Loucy (cell line): ENCODE results near the gene GRPEL2.

Source experiments
- H2AFZ ChIP-seq: fragments of 200-600 bp; sonication (generic); 2 replicates; pipeline ENCODE4 v1.6.0; 2016; ENCODE audit warnings: antibody characterized with exemption, mild to moderate bottlenecking, low read length, moderate library complexity
- H3F3A ChIP-seq: fragments of 200-600 bp; 2 replicates; pipeline ENCODE4 v1.6.0; 2016; ENCODE audit warnings: antibody characterized with exemption, low read depth, mild to moderate bottlenecking
- H3K27me3 ChIP-seq: fragments of 200-600 bp; sonication (generic); 2 replicates; pipeline ENCODE4 v1.6.1; 2014; ENCODE audit warnings: low read length, mild to moderate bottlenecking; ENCODE audit not compliant: insufficient read depth, poor library complexity, severe bottlenecking
- H3K36me3 ChIP-seq: fragments of 200-600 bp; sonication (generic); 2 replicates; pipeline ENCODE4 v1.6.1; 2016; ENCODE audit warnings: low read length; ENCODE audit not compliant: insufficient read depth
- H3K4me1 ChIP-seq: fragments of 200-600 bp; sonication (generic); 2 replicates; pipeline ENCODE4 v1.5.1; 2014; ENCODE audit warnings: low read length, mild to moderate bottlenecking; ENCODE audit not compliant: insufficient read depth, poor library complexity, severe bottlenecking
- H3K4me2 ChIP-seq: fragments of 200-600 bp; sonication (generic); 2 replicates; pipeline ENCODE4 v1.6.0; 2014; ENCODE audit warnings: antibody characterized with exemption, low read length, low read depth, mild to moderate bottlenecking; ENCODE audit not compliant: poor library complexity, severe bottlenecking
- H3K4me3 ChIP-seq: fragments of 200-600 bp; sonication (generic); 2 replicates; pipeline ENCODE4 v1.5.1; 2014; ENCODE audit warnings: low read length, mild to moderate bottlenecking, mixed read lengths; ENCODE audit not compliant: poor library complexity, severe bottlenecking
- H3K79me2 ChIP-seq: fragments of 200-600 bp; sonication (generic); 2 replicates; pipeline ENCODE4 v1.6.1; 2014; ENCODE audit warnings: low read length; ENCODE audit not compliant: insufficient read depth
- H3K9ac ChIP-seq: fragments of 200-600 bp; sonication (generic); 2 replicates; pipeline ENCODE4 v1.6.0; 2014; ENCODE audit warnings: mild to moderate bottlenecking, low read depth, low read length, moderate library complexity; ENCODE audit not compliant: poor library complexity, severe bottlenecking
- H3K9me2 ChIP-seq: fragments of 200-600 bp; sonication (generic); replicated peaks from 2 replicates; pipeline ENCODE4 v1.6.1; 2016; ENCODE audit warnings: low read depth, low read length, mixed read lengths
- H3K9me3 ChIP-seq: fragments of 200-600 bp; sonication (generic); 2 replicates; pipeline ENCODE4 v1.6.1; 2014; ENCODE audit warnings: mild to moderate bottlenecking, antibody characterized with exemption, low read length, low read depth; ENCODE audit not compliant: insufficient read depth
- H4K20me1 ChIP-seq: fragments of 200-600 bp; sonication (generic); 2 replicates; pipeline ENCODE4 v1.6.0; 2014; ENCODE audit warnings: antibody characterized with exemption, low read length, mild to moderate bottlenecking; ENCODE audit not compliant: insufficient read depth, poor library complexity, severe bottlenecking
- CTCF ChIP-seq: fragments of 200-600 bp; sonication (generic); conservative IDR thresholded peaks from 2 replicates; pipeline ENCODE4 v1.5.1; 2014; ENCODE audit warnings: mild to moderate bottlenecking, antibody characterized with exemption, low read length
- EZH2phosphoT487 ChIP-seq: fragments of 200-600 bp; IDR thresholded peaks from 2 replicates; pipeline ENCODE4 v1.6.1; 2018; ENCODE audit warnings: antibody characterized with exemption, mild to moderate bottlenecking, moderate library complexity, borderline replicate concordance

Gene GRPEL2

GRCh38 chr5:149323210-149323609, 22.1 kb upstream of the GRPEL2 start:
- H3K79me2 ChIP-seq: no peaks in the 10 kb centered on the region

GRCh38 chr5:149323621-149324205, 21.6 kb upstream of the GRPEL2 start:
- no peaks in the 10 kb centered on the region for H4K20me1 ChIP-seq
- H3K79me2 ChIP-seq: no peaks in the 10 kb centered on the region
- H3K9ac ChIP-seq: no peak overlapping the region
- H3F3A ChIP-seq: no peaks in the 10 kb centered on the region
- H3K4me2 ChIP-seq: no peak overlapping the region
- no peak for TF ChIP-seq CTCF
- no peak for TF ChIP-seq EZH2phosphoT487
- H3K27me3 ChIP-seq: no peaks in the 10 kb centered on the region
- no peak overlapping the region for H2AFZ ChIP-seq
- no peaks in the 10 kb centered on the region for H3K36me3 ChIP-seq
- peaks cover 4% of the 10 kb centered on the region for H3K4me1 ChIP-seq
- H3K9me3 ChIP-seq: no peaks in the 10 kb centered on the region
- no peak overlapping the region for H3K4me3 ChIP-seq
- H3K9me2 ChIP-seq: no peaks in the 10 kb centered on the region

More at GRCh38 chr5:149323210-149323609, 22.1 kb upstream of the GRPEL2 start:
- no peaks in the 10 kb centered on the region for H3K9me2 ChIP-seq
- no peaks in the 10 kb centered on the region for H3F3A ChIP-seq
- no peaks in the 10 kb centered on the region for H3K9me3 ChIP-seq
- peaks cover 4% of the 10 kb centered on the region for H3K4me1 ChIP-seq
- no peaks in the 10 kb centered on the region for H4K20me1 ChIP-seq
- H2AFZ ChIP-seq: no peak overlapping the region
- no peak overlapping the region for H3K4me2 ChIP-seq
- no peaks in the 10 kb centered on the region for H3K27me3 ChIP-seq
- no peak overlapping the region for H3K4me3 ChIP-seq
- no peak for TF ChIP-seq EZH2phosphoT487
- no peak for TF ChIP-seq CTCF
- H3K9ac ChIP-seq: no peak overlapping the region
- no peaks in the 10 kb centered on the region for H3K36me3 ChIP-seq

GRCh38 chr5:149324641-149325040, 20.7 kb upstream of the GRPEL2 start:
- H3K79me2 ChIP-seq: no peaks in the 10 kb centered on the region
- no peak overlapping the region for H3K4me3 ChIP-seq
- H3K9me2 ChIP-seq: no peaks in the 10 kb centered on the region
- no peak overlapping the region for H3K4me2 ChIP-seq
- 0 out of 2 replicates have a peak overlapping the region, but pooled peaks have one; percentile 12 for H2AFZ ChIP-seq
- no peaks in the 10 kb centered on the region for H3F3A ChIP-seq
- TF ChIP-seq EZH2phosphoT487: no peak
- no peak for TF ChIP-seq CTCF
- no peaks in the 10 kb centered on the region for H3K36me3 ChIP-seq
- no peaks in the 10 kb centered on the region for H3K9me3 ChIP-seq
- H4K20me1 ChIP-seq: no peaks in the 10 kb centered on the region
- no peak overlapping the region for H3K9ac ChIP-seq
- no peaks in the 10 kb centered on the region for H3K27me3 ChIP-seq
- H3K4me1 ChIP-seq: peaks cover 4% of the 10 kb centered on the region
